ENCODE measurements around the gene ANKLE2.

- TF ChIP-seq, protein P1, sequence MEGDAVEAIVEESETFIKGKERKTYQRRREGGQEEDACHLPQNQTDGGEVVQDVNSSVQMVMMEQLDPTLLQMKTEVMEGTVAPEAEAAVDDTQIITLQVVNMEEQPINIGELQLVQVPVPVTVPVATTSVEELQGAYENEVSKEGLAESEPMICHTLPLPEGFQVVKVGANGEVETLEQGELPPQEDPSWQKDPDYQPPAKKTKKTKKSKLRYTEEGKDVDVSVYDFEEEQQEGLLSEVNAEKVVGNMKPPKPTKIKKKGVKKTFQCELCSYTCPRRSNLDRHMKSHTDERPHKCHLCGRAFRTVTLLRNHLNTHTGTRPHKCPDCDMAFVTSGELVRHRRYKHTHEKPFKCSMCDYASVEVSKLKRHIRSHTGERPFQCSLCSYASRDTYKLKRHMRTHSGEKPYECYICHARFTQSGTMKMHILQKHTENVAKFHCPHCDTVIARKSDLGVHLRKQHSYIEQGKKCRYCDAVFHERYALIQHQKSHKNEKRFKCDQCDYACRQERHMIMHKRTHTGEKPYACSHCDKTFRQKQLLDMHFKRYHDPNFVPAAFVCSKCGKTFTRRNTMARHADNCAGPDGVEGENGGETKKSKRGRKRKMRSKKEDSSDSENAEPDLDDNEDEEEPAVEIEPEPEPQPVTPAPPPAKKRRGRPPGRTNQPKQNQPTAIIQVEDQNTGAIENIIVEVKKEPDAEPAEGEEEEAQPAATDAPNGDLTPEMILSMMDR (IDR thresholded peaks at IDR 0.05), result no peak
- no peak for TF ChIP-seq POLR2AphosphoS5 (IDR thresholded peaks at IDR 0.05)
Observed at GRCh38 chr12:132710043-132710404, 51.6 kb downstream of the ANKLE2 start.
